Amygdala (tissue), 56 donors: ENCODE measurements around the gene MT1B.
"Not testable (repeated sequence)": the region's sequence is repeated elsewhere in the genome, so short reads cannot be mapped to it uniquely, and the experiment has no call there.

Experiments used
- DNase-seq, 56 donors: peaks; one replicate each; lab custom pipeline; 2025; lab: John Stamatoyannopoulos, UW

MT1B gene

DNA sequence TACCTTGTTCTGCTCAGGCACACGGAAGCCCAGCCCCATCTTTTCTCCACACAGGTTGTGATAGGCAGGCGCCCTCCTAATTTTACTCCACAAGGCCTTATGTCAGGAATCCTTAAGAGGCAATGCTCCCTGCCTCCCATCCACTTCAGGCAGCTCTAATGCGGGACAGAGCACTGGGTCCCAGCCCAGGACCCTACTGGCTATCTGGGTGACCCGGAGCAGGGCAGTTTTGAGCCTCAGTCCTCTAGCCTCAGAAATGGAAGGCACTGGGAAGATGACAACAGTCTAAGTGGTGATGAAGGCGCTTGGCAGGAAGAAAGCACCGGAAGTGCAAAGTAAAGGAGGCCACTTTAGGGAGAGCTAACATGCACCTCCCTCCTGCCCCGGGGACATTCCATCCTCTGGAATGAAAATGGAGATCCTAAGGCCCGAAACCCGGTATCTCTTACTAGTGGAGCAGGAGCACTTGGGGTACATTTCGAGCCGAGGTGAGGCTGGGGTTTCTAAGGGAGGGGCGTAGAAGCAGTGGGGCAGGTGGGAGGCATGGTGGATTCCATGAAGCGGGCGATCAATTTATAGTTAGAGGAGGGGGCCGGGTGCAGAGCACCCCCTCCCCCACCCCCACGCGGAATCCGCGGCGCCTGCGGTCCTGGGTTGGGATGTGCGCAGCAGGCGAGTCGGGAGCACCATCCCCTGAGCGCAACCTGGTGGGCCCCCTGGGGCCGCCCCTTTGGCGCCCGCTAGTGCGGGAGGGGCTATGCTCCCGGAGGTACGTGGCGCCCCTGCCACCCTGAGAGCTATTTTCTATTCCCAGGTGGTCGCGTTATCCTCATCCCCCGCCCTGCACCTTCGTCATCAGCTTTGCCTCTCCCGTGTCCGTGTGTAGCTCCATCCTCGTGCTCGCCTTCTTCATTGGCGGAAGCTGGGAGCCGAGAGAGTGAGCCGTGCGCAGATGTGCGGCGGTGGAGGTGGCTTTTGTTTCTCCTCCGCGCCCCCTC, 11.0 kb downstream of the MT1B start:
- peak in 4 of 56 donors; percentile 6 to 26 (median 19) for DNase-seq

DNA sequence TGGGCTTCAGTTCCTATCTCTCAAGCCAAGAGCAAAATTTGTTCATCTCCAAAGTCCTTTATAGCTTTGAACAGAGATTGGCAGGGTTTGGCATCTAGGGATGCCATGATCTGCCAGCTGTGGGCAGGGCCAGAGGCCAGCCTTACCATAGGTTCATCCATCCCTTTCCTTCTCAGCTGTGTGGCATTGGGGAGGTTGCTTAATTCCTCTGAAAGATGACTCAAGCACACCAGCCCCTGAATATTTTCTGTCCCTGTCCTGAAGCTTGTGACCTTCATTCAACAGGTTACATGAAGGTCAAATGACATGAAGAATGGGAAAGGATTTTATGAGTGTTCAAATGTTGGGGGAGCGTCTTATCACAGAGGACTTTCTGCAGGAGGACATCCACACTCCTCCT, 12.8 kb downstream of the MT1B start:
- DNase-seq: no peak

DNA sequence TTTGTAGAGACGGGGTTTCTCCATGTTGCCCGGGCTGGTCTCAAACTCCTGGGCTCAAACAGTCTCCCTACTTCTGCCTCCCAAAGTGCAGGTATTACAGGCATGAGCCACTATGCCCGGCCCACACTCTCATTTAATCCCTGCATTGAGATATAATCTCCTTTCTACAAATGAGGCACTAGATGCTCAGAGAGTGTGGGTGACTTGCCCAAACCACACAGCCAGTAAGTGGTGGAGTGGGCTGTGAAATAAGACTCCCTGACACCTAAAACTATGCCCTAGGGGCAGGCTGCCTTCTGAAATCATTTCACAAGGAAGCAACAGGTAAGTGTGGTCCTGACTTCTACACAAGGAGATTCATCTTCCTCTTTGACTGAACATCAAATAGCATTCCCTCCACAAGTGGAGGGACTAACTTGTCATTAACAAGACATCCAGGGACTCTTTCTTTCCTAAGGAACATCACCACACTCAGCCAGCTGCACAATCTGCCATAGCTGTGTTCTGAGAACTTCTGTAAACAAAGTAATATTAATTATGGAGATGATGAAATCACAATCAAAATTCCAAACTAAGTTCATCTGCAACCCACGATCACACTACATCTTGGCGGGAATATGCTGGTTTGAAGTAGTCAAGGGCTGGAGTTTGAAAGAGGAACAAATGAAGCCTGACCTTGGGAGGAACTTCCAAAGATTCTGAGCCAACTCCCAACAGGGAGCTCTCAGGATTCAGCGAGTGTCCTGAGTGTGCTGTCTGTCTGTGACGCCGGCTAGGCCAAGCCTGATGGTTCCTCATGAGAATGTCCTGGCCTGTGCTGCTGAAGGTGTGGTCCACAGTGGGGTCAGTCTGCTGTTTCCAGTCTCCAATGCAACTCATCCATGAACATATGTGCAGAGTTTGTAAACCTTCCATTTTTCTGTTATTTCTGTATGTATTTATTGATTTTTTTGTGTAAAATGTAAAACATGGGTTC, 13.9 kb downstream of the MT1B start:
- DNase-seq: not testable (repeated sequence)

GRCh38 chr16:56667581-56668571, 16.2 kb downstream of the MT1B start, which contains the start of gene MT1G:
TSS of gene MT1G (minus strand) at chr16:56668065. CDS start at chr16:56667993, 72 bp downstream.
- peak in 11 of 56 donors; percentile 9 to 52 (median 28) for DNase-seq

DNA sequence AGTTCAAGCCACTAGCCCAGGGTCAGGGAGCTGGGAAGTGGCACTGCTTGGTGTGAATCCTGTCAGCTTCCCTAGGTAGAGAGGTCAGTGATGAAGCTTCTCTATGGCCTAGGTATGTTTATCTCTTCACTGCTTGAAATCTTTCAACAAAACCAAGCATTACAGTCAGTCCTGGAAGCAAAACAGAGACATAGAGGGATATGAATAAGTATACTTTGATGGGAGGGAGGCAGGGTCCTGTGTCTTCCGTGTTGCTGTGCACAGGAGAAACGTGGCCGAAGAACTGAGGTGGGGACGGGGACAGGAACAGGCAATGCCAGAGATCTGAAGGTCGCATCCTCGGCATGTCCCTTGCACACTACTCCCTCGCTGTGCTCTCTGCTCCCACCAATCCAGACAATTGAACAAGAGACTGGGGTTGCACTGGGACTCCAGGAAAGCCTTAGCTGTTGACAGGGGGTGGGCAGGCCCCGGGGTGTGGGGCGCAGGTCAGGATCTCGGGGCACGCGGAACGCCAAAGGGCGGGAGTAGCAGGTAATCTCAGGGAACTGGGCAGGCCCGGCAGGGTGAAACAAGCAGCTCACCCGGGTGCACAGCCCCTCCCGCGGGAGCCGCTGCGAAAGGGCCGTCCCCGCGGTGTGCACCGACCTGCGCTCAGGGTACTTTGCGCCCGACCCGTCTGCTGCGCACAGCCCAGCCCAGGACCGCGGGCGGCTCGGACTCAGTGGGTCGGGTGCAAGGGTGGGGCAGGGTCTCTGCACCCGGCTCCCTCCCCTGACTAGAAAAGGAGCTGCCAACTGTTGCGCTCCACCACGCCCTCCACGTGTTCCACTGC, 17.5 kb downstream of the MT1B start, which contains the start of gene MT1H:
TSS of gene MT1H (plus strand) at position 810 of the 835 bp plus-strand sequence. CDS start 71 bp downstream, outside the sequence.
- no peak for DNase-seq

GRCh38 chr16:56669840-56670619, 18.3 kb downstream of the MT1B start:
- no peak for DNase-seq

GRCh38 chr16:56670620-56670934, 18.9 kb downstream of the MT1B start:
- no peak for DNase-seq

GRCh38 chr16:56671691-56672090, 20.0 kb downstream of the MT1B start:
- not testable (repeated sequence) for DNase-seq

- DNase-seq: not testable (repeated sequence)
These were observed 20.5 kb downstream of the MT1B start for GRCh38 chr16:56672171-56672570.

DNA sequence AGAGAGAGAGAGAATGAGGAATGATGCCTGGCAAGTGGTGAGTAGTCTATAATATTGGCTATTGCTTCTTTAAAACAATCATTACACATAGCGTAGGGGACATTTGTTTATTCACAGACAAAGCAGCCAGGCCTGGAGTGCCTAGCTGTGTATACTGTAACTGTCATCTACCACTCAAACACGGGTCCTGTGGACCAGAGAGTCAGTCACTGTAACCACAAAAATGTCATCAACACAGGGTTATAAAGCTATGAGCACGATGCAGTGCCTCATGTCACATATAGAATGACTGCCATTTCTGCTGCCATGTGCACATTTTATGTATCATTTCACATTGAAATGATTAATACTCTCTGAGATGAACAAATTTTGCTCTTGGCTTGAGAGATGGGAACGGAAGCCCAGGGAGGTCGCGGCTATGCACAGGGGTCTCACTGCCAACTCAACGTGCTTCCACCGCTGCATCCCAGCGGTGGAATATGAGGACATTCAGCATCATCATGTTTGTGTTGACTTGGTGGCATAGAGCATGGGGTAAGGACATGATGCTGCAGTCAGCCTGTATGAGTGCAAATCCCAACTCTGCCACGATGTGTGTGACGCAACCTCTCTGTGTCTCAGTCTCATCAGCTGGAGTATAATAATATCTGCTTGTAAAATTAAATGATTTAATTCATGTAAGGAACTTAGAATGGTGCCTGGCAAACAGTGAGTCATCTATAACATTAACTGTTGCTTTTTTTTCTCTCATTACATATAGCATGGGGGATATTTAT, 21.3 kb downstream of the MT1B start:
- no peak for DNase-seq

DNA sequence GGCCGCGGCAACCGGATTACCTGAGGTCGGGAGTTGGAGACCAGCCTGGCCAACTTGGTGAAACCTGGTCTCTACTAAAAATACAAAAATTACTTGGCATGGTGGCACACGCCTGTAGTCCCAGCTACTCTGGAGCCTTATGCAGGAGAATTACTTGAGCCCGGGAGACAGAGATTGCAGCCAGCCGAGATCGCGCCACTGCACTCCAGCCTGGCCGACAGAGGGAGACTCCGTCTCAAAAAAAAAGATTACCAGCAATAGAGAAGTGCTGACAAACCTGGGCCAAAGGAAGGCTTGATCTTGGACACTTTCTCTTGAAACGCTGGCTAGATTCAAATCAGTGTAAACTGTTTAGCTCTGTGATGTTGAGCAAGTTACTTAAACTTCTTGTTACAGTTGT, 22.2 kb downstream of the MT1B start:
- DNase-seq: peak in 5 of 56 donors; percentile 9 to 25 (median 13)

GRCh38 chr16:56674570-56674969, 22.9 kb downstream of the MT1B start:
- not testable (repeated sequence) for DNase-seq

- DNase-seq: no peak
These were observed 24.1 kb downstream of the MT1B start for GRCh38 chr16:56675685-56676210.

GRCh38 chr16:56677474-56677873, 25.8 kb downstream of the MT1B start:
- DNase-seq: no peak

DNA sequence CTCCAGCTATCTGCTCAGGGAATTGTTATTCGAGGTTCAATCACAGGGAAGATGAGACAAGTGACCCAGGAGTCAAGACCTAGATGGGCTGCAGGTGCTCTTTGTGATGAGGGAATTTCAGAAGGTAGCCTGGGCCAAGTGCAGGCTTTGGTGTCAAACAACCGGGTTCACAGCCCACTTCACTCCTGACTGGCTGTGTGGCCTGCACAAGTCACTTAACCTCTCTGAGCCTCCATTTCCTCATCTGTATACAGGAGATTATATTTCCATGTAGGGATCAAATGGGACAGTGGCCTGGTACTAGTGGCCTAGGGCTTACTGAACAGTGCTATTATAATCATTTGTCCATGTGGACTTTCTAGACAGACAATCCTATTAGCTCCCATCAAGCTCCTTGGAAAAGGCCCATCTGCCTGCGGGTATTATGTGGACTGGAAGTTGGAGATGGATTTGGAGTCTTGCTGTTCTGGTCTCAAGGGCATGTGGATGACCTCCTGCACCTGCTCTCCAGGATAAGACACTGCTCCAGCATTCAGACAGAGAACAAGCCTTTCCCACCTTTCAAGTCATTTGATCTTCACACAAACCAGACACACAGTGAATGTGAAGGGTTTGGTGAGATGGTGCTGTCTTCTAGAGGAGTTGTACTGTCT, 27.5 kb downstream of the MT1B start:
- no peak for DNase-seq

- DNase-seq: no peak
These were observed 28.1 kb downstream of the MT1B start for GRCh38 chr16:56679818-56680217.
